Measurements from ENCODE around the gene EXTL2.

GRCh38 chr1:100882698-100883097 lies 11.9 kb downstream of the EXTL2 start:
- TF ChIP-seq, protein P1, sequence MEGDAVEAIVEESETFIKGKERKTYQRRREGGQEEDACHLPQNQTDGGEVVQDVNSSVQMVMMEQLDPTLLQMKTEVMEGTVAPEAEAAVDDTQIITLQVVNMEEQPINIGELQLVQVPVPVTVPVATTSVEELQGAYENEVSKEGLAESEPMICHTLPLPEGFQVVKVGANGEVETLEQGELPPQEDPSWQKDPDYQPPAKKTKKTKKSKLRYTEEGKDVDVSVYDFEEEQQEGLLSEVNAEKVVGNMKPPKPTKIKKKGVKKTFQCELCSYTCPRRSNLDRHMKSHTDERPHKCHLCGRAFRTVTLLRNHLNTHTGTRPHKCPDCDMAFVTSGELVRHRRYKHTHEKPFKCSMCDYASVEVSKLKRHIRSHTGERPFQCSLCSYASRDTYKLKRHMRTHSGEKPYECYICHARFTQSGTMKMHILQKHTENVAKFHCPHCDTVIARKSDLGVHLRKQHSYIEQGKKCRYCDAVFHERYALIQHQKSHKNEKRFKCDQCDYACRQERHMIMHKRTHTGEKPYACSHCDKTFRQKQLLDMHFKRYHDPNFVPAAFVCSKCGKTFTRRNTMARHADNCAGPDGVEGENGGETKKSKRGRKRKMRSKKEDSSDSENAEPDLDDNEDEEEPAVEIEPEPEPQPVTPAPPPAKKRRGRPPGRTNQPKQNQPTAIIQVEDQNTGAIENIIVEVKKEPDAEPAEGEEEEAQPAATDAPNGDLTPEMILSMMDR (optimal IDR thresholded peaks at IDR 0.05 in 1 of 3, IDR thresholded peaks at IDR 0.05 in 1 of 3, conservative IDR thresholded peaks at IDR 0.05 in 1 of 3; ENCODE audit: extremely low read depth in 1 of 3, insufficient read depth in 2 of 3, low read length in 3 of 3): no peak
- TF ChIP-seq EZH2 (IDR thresholded peaks at IDR 0.05; ENCODE audit: low read length): no peak
